ENCODE results near the gene DENND1A.

DENND1A gene

GRCh38 chr9:123933440-123934212 lies 3.7 kb upstream of the DENND1A start:
- Histone ChIP-seq H3K4me1 (ENCODE audit: insufficient read depth, low read length, poor library complexity, severe bottlenecking) (peaks cover 12% of the 10 kb centered on the region), H3F3A (ENCODE audit: low read depth) (no peaks in the 10 kb centered on the region), H2AFZ (ENCODE audit: low read length) (no peak overlapping the region), H3K36me3 (ENCODE audit: insufficient read depth, low read length) (no peaks in the 10 kb centered on the region), H3K79me2 (ENCODE audit: insufficient read depth, low read length) (no peaks in the 10 kb centered on the region), H3K9ac (ENCODE audit: low read depth, low read length, poor library complexity, severe bottlenecking) (no peak overlapping the region), H3K9me2 (replicated peaks; ENCODE audit: low read depth, low read length) (no peaks in the 10 kb centered on the region), H3K27me3 (ENCODE audit: insufficient read depth, low read length, poor library complexity, severe bottlenecking) (peaks cover 13% of the 10 kb centered on the region), H3K9me3 (ENCODE audit: insufficient read depth, low read depth, low read length) (no peaks in the 10 kb centered on the region), H4K20me1 (ENCODE audit: insufficient read depth, low read length, poor library complexity, severe bottlenecking) (peaks cover 5% of the 10 kb centered on the region), H3K4me3 (ENCODE audit: low read length, poor library complexity, severe bottlenecking) (no peak overlapping the region), H3K4me2 (ENCODE audit: low read depth, low read length, poor library complexity, severe bottlenecking) (no peak overlapping the region)
- TF ChIP-seq EZH2phosphoT487 (IDR thresholded peaks at IDR 0.05; ENCODE audit: borderline replicate concordance), result no peak
- TF ChIP-seq CTCF (conservative IDR thresholded peaks at IDR 0.05; ENCODE audit: low read length), result no peak

DNA sequence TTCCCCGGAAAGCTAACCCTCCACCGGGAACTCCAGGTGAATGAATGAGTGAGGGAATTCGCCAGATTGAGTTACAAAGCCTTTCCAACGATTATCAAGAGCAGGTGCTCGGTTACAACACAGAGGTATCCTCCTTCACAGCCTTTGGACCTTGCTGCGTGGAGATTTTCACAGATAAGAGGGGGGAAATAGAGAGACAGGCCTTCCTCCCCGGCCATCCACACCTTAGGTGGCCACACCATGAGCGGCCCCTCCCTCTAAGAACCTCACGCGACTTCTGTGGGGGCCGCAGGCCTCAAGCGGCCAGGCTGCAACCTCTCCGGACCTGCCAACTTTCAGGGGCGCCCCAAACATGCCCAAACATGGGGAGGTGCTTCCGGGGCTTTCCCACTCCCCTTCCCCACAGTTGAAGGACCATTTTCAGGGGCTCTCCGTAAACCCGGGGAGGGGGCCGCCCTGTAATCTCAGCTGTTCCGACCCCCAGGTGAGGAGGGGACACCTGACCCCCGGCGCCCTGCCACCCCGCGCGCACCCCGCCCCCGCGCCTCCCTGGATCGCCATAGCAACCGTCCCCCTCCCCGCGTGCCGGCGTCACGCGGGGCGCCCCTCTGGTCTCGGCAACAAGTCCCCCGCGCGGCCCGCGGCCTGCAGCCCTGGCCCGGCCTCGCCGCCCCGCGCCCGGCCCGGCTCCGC lies 603 bp downstream of the DENND1A start:
- H3K36me3 ChIP-seq (ENCODE audit: insufficient read depth, low read length), result no peaks in the 10 kb centered on the region
- TF ChIP-seq CTCF (conservative IDR thresholded peaks at IDR 0.05; ENCODE audit: low read length), result no peak
- H3K9me3 ChIP-seq (ENCODE audit: insufficient read depth, low read depth, low read length), result no peaks in the 10 kb centered on the region
- H3K4me2 ChIP-seq (ENCODE audit: low read depth, low read length, poor library complexity, severe bottlenecking), result peak overlapping the region; percentile 95
- peak overlapping the region; percentile 73 for H3K9ac ChIP-seq (ENCODE audit: low read depth, low read length, poor library complexity, severe bottlenecking)
- peak overlapping the region; percentile 61 for H2AFZ ChIP-seq (ENCODE audit: low read length)
- peaks cover 11% of the 10 kb centered on the region for H3K27me3 ChIP-seq (ENCODE audit: insufficient read depth, low read length, poor library complexity, severe bottlenecking)
- H3F3A ChIP-seq (ENCODE audit: low read depth), result no peaks in the 10 kb centered on the region
- H3K9me2 ChIP-seq (replicated peaks; ENCODE audit: low read depth, low read length), result no peaks in the 10 kb centered on the region
- H3K4me3 ChIP-seq (ENCODE audit: low read length, poor library complexity, severe bottlenecking), result peak overlapping the region; percentile 85
- peaks cover 43% of the 10 kb centered on the region for H3K4me1 ChIP-seq (ENCODE audit: insufficient read depth, low read length, poor library complexity, severe bottlenecking)
- H3K79me2 ChIP-seq (ENCODE audit: insufficient read depth, low read length), result no peaks in the 10 kb centered on the region
- peaks cover 35% of the 10 kb centered on the region for H4K20me1 ChIP-seq (ENCODE audit: insufficient read depth, low read length, poor library complexity, severe bottlenecking)

GRCh38 chr9:123928533-123929176 lies 1.3 kb downstream of the DENND1A start:
- no peak for TF ChIP-seq EZH2phosphoT487 (IDR thresholded peaks at IDR 0.05; ENCODE audit: borderline replicate concordance)
- TF ChIP-seq CTCF (conservative IDR thresholded peaks at IDR 0.05; ENCODE audit: low read length), result peak; percentile 32; the same call in 1 of the 2 replicates
- peak overlapping the region; percentile 73 for H3K9ac ChIP-seq (ENCODE audit: low read depth, low read length, poor library complexity, severe bottlenecking)
- H3K79me2 ChIP-seq (ENCODE audit: insufficient read depth, low read length), result no peaks in the 10 kb centered on the region
- H3K36me3 ChIP-seq (ENCODE audit: insufficient read depth, low read length), result no peaks in the 10 kb centered on the region
- peak overlapping the region; percentile 95 for H3K4me2 ChIP-seq (ENCODE audit: low read depth, low read length, poor library complexity, severe bottlenecking)
- peaks cover 43% of the 10 kb centered on the region for H3K4me1 ChIP-seq (ENCODE audit: insufficient read depth, low read length, poor library complexity, severe bottlenecking)
- no peaks in the 10 kb centered on the region for H3F3A ChIP-seq (ENCODE audit: low read depth)
- 0 out of 2 replicates have a peak overlapping the region, but pooled peaks have one; percentile 61 for H2AFZ ChIP-seq (ENCODE audit: low read length)
- H4K20me1 ChIP-seq (ENCODE audit: insufficient read depth, low read length, poor library complexity, severe bottlenecking), result peaks cover 35% of the 10 kb centered on the region
- H3K4me3 ChIP-seq (ENCODE audit: low read length, poor library complexity, severe bottlenecking), result peak overlapping the region; percentile 85
- no peaks in the 10 kb centered on the region; the same call in 1 of the 2 replicates for H3K9me3 ChIP-seq (ENCODE audit: insufficient read depth, low read depth, low read length)
- no peaks in the 10 kb centered on the region for H3K9me2 ChIP-seq (replicated peaks; ENCODE audit: low read depth, low read length)
- peaks cover 5% of the 10 kb centered on the region for H3K27me3 ChIP-seq (ENCODE audit: insufficient read depth, low read length, poor library complexity, severe bottlenecking)
